Ectodermal cell (in vitro differentiated cells): ENCODE results near the gene CMTM4.
A peak's percentile ranks its signal among the peaks of the same experiment; 100 is the strongest.

Experiments
- H3K27ac ChIP-seq: 2 replicates; pipeline ENCODE4 v1.7.0; 2013; ENCODE audit warnings: mild to moderate bottlenecking, low read depth, low read length; ENCODE audit not compliant: insufficient read depth, poor library complexity, severe bottlenecking
- H3K27me3 ChIP-seq: 2 replicates; pipeline ENCODE4 v1.7.0; 2013; ENCODE audit warnings: mild to moderate bottlenecking, low read length; ENCODE audit not compliant: insufficient read depth, control insufficient read depth, poor library complexity, severe bottlenecking
- H3K36me3 ChIP-seq: one replicate; pipeline ENCODE4 v1.7.0; 2013; ENCODE audit warnings: low read length; ENCODE audit not compliant: control insufficient read depth, insufficient read depth
- H3K4me1 ChIP-seq: one replicate; pipeline ENCODE4 v1.7.0; 2013; ENCODE audit warnings: low read length; ENCODE audit not compliant: control insufficient read depth, insufficient read depth
- H3K4me3 ChIP-seq: 2 replicates; pipeline ENCODE4 v1.7.0; 2013; ENCODE audit warnings: low read depth, low read length, control low read depth; ENCODE audit not compliant: insufficient read depth
- H3K9me3 ChIP-seq: 2 replicates; pipeline ENCODE4 v1.7.0; 2013; ENCODE audit warnings: mild to moderate bottlenecking, low read length, moderate library complexity; ENCODE audit not compliant: control insufficient read depth
- WGBS, 2 experiments: methylation state at CpG; one replicate each; pipeline ENCODE4 v1.1.7; 2013; ENCODE audit warnings: missing lambda C conversion rate in 2 of 2; 5-methylcytosine and 5-hydroxymethylcytosine counted together

CMTM4 gene

GRCh38 chr16:66608241-66609138 lies 88.1 kb downstream of the CMTM4 start:
- Histone ChIP-seq H3K9me3 (no peaks in the 10 kb centered on the region), H3K36me3 (peaks cover 38% of the 10 kb centered on the region), H3K27ac (no peak overlapping the region), H3K4me1 (peaks cover 9% of the 10 kb centered on the region), H3K4me3 (no peak overlapping the region), H3K27me3 (no peaks in the 10 kb centered on the region)
- 41 to 42% methylated on average over 17 of the region's 17 CpGs for WGBS, 2 experiments

- WGBS, 2 experiments, result 69 to 73% methylated on average over 10 of the region's 10 CpGs
- Histone ChIP-seq H3K4me3 (peak overlapping the region; percentile 72), H3K27me3 (no peaks in the 10 kb centered on the region)
Measured at GRCh38 chr16:66605979-66606751, 90.4 kb downstream of the CMTM4 start.

GRCh38 chr16:66605177-66605978 lies 91.2 kb downstream of the CMTM4 start:
- Histone ChIP-seq H3K9me3 (no peaks in the 10 kb centered on the region), H3K36me3 (peaks cover 9% of the 10 kb centered on the region), H3K27me3 (no peaks in the 10 kb centered on the region), H3K27ac (peak overlapping the region; percentile 57), H3K4me1 (peaks cover 9% of the 10 kb centered on the region), H3K4me3 (peak overlapping the region; percentile 72)
- 3% methylated on average over 61 of the region's 61 CpGs for WGBS, 2 experiments

More at GRCh38 chr16:66605979-66606751, 90.4 kb downstream of the CMTM4 start:
- Histone ChIP-seq H3K36me3 (peaks cover 17% of the 10 kb centered on the region), H3K9me3 (no peaks in the 10 kb centered on the region), H3K4me1 (peaks cover 9% of the 10 kb centered on the region), H3K27ac (no peak overlapping the region)

GRCh38 chr16:66604376-66605176 lies 92.0 kb downstream of the CMTM4 start, which contains the start of gene CMTM3:
TSS of gene CMTM3 (plus strand) at chr16:66604704. CDS start at chr16:66604806, 102 bp downstream.
- Histone ChIP-seq H3K4me1 (peaks cover 9% of the 10 kb centered on the region), H3K27ac (peak within 1 kb of the TSS; percentile 57), H3K27me3 (no peaks in the 10 kb centered on the region), H3K9me3 (no peaks in the 10 kb centered on the region), H3K4me3 (peak within 1 kb of the TSS; percentile 72), H3K36me3 (peaks cover 1% of the 10 kb centered on the region)
- WGBS, 2 experiments, result 0% methylated on average over 93 to 96 of the region's 96 CpGs

GRCh38 chr16:66603537-66604375 lies 92.8 kb downstream of the CMTM4 start:
- 12 to 14% methylated on average over 32 of the region's 32 CpGs for WGBS, 2 experiments
- Histone ChIP-seq H3K36me3 (no peaks in the 10 kb centered on the region), H3K27ac (peak overlapping the region; percentile 36), H3K4me1 (peaks cover 6% of the 10 kb centered on the region), H3K27me3 (no peaks in the 10 kb centered on the region), H3K9me3 (no peaks in the 10 kb centered on the region), H3K4me3 (peak overlapping the region; percentile 72)

- Histone ChIP-seq H3K9me3 (no peaks in the 10 kb centered on the region), H3K27me3 (no peaks in the 10 kb centered on the region), H3K4me1 (peaks cover 4% of the 10 kb centered on the region), H3K4me3 (no peak overlapping the region), H3K27ac (no peak overlapping the region), H3K36me3 (no peaks in the 10 kb centered on the region)
- 91 to 94% methylated on average over 5 of the region's 5 CpGs for WGBS, 2 experiments
Measured at GRCh38 chr16:66601471-66601870, 95.1 kb downstream of the CMTM4 start.

- no peaks in the 10 kb centered on the region for H3K9me3 ChIP-seq
- H3K4me3 ChIP-seq, result no peak overlapping the region
- no peak overlapping the region for H3K27ac ChIP-seq
- H3K36me3 ChIP-seq, result no peaks in the 10 kb centered on the region
- no peaks in the 10 kb centered on the region for H3K27me3 ChIP-seq
- H3K4me1 ChIP-seq, result no peaks in the 10 kb centered on the region
- WGBS, 2 experiments, result 95 to 98% methylated on average over 1 of the region's 1 CpG
Measured at GRCh38 chr16:66600477-66600876, 96.1 kb downstream of the CMTM4 start.

- 92 to 97% methylated on average over 4 of the region's 4 CpGs for WGBS, 2 experiments
- Histone ChIP-seq H3K27me3 (no peaks in the 10 kb centered on the region), H3K27ac (no peak overlapping the region), H3K36me3 (no peaks in the 10 kb centered on the region), H3K4me3 (no peak overlapping the region), H3K4me1 (no peaks in the 10 kb centered on the region), H3K9me3 (no peaks in the 10 kb centered on the region)
Measured at GRCh38 chr16:66599726-66600125, 96.8 kb downstream of the CMTM4 start.
